T1000 (cell line): ENCODE data around the gene NEK11.

Experiments
- DNase-seq: peaks from one replicate; lab custom pipeline; 2025; ENCODE audit warnings: mixed read lengths; lab: John Stamatoyannopoulos, UW

The NEK11 gene

DNA sequence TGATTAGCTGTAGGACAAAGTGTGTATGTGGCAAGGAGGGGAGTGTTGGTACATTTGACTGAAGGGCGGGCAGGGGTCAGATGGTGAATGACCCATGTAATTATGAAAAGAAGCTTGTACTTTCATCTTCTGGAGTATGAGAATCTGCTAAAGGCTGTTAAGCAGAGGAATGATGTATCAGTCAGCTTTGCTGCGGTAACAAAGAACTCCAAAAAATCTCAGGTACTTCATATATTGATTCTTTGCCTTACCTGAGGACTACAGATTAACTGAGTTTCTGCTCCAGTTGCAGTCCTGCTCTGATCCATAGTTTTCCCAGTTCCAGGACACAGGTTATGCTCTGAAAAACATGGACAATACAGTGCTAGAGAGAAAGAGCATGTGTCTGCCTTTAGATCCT is 115.1 kb downstream of the NEK11 start:
- no peak for DNase-seq

DNA sequence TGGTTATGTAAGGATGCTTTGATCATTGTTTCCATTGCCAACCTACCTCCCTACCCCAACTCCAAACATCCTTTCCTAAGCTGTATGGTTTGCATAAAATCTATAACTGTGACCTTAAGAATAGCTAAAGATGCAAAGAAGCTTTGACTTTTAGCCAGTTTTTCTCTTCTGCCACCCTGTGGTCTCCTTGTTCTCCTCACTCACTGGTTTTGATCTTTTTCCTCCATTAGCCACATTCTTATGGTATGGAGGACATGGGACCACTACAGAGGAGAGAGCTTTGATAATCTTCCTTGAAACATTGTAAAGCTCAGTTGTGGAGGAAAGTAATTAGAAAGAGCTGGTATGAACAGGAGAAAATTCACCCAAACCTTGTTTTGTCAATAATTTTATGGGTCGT is 115.9 kb downstream of the NEK11 start:
- DNase-seq = no peak

DNA sequence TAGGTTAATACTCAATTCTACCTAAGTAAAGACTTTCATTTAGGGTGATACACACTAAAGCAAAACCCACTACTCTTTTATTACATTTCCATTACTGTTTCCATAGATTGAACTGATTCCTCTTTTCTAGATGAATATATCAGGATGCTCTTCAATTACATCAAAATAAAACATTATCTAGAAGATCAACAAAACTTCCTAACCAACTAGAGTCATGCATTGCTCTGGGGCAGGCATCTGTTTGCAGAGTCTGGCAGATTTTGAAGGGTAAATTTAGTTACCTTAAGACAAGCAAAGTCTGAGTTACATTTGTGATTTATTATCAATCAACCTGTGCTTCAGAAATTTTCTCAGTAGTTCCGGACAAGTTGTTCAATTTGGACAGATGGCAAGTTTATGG is 117.1 kb downstream of the NEK11 start:
- DNase-seq = no peak

DNA sequence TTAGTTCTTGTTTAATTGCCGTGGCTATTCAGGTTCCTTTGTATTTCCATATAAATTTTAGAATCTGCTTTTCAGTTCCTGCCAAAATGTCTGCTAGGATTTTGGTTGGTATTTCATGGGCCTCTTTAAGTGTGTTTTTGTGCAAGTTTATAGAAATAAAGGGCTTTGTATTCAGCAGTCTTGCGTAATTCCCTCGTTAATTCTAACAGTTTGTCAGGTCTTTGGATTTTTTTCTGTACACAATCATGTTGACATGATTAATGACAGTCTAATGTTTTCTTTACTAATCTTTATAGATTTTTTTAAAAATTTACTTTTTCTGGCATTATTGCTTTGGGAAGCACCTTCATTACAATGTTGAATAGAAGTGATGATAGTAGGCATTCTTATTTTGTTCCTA is 120.9 kb downstream of the NEK11 start:
- DNase-seq = no peak

DNA sequence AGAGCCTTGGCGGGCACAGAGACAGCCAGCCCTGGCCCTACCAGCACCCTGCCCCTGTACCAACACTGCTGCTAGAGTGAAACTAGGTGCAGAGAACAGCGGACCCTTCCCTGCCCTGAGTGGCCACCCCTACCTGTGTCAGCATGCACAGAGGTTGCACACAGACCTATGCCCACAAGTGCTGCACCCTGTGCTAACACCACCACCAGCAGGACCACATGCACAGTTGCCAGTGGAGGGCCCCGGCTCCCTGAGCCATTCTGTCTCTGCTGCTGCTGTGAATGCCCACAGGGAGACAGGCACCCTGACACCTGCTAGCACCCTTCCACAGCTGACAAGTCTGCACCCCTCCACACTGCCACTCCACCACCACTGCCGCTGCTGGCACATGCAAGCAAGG is 131.8 kb downstream of the NEK11 start:
- DNase-seq = no peak

DNA sequence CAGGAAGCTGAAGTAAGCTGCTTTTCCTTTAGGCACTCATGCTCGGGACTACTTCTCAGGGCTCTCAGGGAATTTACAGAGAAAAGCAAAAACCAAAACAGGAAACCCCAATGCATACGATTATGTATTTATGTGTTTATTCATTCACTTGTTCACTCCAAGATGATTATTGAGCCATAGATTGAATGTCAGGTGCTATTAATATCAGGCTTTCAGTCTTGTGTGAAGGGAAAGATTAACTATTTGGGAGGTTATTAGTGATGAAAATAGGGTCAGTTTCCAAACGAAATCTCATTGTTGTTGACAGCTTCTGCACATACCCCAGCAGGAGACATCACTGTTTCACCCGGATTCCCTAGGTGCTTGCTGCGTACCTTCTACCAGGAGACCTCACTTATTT is 135.8 kb downstream of the NEK11 start:
- no peak for DNase-seq

DNA sequence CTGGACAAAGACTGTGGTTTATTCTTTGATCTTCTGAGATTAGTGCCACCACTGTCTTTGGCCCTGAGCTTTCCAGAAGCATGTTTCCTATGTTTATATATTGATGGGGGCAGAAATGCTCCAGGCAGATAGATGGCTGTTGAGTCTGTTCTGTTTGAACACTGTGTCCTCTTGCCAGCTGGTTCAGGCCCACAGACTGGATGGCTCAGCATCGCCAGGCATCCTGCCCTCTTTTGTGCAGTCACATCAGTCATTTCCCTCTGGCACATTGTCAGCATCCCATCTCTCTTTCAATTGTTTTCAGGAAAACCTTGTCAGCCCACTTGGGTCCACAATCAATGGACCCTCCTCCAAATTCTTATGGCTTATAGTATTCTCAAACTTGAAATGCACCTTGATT is 141.2 kb downstream of the NEK11 start:
- DNase-seq = no peak

DNA sequence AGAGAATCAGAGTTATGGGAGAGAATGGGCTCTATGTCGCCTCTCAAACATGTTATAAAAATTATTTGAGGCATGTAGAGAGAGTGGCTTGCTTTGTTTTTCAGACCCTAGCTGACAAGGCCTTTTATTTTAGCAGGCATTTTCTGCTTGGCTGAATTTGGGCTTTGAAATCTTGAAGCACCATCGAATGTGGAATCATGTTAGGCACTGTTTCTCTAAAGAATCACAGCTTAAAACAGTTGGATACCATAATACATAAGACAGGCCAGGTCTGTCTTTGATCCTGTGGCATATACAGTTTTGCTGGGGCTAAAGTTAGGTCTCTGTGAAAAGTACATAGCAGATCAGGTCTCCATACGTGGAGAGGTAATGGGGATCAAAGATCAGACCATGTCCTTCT is 142.7 kb downstream of the NEK11 start:
- DNase-seq = no peak

DNA sequence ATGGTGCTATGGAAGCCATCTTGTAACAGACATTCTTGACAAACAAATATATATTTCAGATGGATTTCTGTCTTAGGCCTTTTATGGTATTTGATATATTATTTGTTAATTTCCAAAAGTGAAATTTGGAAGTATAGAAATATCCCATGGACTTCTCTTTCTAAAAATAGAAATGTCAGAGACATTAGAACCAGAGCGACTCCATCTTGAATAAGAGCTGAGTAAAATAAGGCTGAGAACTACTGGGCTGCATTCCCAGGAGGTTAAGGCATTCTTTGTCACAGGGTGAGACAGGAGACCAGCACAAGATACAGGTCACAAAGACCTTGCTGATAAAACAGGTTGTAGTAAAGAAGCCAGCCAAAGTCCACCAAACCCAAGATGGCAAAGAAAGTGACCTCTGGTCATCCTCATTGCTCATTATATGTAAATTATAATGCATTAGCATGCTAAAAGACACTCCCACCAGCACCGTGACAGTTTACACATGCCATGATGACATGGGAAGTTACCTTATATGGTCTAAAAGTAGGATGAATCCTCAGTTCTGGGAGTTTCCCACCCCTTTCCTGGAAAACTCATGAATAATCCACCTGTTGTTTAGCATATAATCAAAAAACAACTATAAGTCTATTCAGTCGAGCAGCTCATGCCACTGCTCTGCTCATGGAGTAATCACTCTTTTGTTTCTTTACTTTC is 146.0 kb downstream of the NEK11 start:
- DNase-seq = no peak

DNA sequence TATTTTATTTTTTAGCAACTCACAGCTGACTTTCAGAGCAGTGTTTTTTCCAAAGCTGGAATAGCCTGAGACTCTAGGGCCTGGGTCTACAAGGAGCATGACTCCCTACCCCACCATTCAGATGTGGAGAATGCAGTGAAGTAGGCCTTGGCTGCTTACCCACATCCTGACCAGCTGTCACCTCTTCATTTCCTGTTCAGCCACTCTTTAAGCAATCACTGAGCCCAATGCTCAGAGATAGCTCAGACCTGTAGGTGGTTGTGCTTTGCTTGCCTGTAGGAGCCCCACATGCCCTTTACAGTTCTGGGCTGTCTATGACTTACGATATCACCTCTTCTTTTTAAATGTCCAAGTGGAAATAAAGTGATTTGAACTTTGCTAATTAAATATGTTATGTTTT is 148.1 kb downstream of the NEK11 start:
- DNase-seq = no peak

DNA sequence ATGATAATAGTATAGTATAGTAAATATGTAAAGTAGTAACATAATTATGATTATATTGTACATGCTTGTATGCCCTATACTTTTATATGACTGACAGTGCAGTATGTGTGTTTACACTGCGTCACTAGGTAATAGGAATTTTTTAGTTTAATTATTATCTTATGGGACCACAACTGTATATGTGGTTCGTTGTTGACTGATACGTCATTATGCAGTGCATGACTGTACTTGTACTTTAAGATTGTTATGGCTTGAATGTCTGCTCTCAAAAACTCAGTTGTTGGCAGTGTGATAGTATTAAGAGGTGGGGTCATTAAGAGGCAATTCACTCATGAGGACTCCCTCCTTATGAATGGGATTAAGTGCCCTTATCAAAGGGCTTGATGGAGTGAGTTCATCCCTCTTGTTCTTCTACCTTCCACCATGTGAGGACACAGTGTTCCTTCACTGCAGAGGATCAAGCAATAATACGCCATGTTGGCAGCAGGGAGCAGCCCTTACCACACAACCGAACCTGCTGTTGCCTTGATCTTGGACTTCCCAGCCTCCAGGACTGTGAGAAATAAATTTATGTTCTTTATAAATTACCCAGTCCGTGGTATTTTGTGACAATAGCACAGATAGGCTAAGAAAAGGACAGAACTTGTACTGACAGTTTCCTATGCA is 152.2 kb downstream of the NEK11 start:
- no peak for DNase-seq

DNA sequence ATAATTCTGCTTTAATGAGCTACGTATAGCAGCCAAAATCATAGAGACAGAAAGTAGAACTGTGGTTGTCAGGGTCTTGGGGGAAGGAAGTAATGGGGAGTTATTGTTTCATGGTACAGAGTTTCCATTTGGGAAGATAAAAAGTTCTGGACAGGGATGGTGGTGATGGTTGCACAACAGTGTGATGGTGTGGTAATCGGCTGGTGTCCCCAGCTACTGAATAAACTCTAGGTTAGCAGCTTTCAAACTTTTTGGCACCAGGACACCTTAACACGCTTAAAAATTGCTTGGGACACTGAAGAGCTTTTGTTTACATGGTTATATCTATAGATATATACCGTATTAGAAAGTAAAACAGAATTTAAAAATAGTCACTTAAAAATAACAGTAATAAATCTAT is 166.0 kb downstream of the NEK11 start:
- DNase-seq = no peak

DNA sequence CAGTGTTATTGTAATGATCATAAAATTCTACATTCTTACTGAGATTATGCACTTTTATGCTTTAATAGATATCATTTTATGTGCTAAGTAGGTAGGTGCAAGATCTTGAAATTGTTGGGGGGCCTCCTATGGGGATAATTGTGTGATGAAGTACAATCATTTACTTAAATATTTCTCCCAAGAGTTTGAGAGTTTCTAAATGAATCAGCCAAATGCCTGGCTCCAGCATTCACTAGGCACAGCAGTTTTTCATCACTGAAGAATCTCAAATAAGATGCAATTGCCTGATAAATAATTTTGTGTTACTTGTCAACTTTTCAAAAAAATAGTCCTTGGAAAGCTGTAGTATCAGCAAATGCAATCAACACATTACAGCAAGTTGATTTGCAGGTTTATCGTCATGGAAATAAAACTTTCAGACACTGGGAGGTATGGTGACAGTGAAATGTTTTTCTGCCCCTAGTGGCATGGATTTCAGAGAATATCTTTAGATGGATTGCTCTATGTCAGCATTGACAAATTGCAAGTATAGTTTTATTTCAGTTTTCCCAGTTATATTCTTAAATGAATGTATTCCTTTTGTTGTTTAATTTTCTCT is 167.1 kb downstream of the NEK11 start:
- no peak for DNase-seq

DNA sequence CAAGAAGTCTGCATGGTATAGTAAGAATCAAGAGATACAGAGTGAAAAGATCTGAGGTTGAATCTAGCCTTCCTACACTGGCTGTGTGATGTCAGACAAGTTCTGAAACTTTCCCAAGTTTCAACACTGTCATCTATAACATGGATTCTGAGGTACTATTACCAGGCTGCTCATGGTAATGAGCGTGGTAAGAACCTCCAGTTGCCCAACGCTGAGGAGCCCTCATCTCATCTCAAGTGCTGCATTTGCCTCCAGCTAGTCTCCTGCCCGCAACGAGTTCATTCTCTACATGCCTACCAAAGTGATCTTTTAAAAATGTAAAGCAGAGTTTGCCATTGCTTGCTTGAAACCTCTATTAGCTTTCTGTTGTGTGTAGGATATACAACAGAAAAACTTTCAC is 168.1 kb downstream of the NEK11 start:
- no peak for DNase-seq

DNA sequence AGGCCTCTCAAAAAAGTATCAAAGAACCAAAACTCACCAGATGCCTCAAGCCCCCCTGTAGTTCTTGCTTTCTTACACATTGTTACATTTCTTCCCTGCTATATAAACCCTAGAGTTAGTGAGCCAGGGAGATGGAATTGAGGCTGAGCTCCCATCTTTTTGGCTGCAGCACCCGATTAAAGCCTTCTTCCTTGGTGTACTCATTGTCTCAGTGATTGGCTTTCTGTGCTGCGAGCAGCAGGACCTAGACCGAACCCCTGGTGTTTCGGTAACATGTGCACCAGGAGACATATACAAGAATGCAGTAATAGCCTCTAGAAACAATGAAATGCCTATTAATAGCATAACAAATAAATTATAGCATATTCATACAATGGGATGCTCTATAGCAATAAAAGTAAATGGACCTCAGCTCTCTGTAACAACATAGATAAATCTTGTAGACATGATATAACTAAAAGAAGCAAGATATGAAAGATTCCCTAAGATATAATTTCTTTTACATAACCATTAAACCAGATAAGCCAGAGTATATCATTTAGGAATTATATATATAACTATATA is 174.0 kb downstream of the NEK11 start:
- no peak for DNase-seq

DNA sequence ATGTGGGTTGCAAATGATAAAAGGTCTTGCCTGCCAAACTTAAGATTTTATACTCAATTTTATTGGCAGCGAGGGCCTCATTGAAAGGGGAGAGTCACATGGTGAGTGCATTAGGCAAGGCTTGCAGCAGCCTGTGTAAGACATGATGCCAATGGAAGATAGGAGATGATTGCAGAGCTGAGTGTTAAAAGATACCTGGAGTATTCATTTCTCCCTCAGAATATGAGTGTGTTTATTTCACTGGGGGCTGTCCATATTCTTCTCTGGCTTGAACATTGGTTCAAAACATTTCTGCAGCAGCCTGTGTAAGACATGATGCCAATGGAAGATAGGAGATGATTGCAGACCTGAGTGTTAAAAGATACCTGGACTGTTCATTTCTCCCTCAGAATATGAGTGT is 189.7 kb downstream of the NEK11 start:
- no peak for DNase-seq

DNA sequence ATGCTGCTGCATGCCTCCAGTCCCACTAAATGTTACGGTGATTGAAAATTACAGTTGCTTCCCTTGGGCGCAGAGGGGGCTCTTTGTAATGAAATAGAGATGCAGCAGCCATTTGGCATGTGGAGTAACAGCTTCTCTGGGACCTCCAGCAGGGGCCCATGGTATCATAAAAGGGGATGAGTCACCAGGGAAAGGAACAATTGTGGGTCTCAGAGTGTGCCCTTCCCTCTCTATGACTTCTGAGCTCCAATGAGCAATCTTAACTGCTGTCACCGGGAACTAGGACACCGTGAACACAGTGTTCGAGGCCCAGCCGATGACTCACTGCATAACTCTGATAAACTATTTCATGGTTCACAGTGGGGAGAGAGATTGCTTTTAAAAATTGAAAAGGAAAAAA is 190.1 kb downstream of the NEK11 start:
- peak; percentile 70 for DNase-seq

DNA sequence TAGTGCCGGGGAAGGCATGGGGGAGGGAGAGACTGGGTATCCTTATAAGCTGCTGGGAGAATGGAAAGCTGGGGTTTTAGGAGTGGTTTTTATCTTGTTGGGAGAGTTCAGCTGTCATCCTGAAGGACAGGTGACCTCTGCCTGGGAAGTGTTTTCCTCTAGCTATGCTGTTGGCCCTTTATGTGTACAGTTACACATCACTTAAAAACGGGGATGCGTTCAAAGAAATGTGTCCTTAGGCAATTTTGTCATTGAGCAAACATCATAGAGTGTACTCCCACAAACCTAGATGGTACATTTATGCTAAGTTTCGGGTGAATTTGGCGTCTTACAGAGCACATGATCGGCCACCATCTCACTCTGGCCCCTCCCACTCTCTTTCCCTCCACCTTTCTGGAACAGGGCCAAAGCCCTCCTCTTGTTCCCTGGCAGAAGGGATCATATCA is 190.6 kb downstream of the NEK11 start:
- peak; percentile 25 for DNase-seq

DNA sequence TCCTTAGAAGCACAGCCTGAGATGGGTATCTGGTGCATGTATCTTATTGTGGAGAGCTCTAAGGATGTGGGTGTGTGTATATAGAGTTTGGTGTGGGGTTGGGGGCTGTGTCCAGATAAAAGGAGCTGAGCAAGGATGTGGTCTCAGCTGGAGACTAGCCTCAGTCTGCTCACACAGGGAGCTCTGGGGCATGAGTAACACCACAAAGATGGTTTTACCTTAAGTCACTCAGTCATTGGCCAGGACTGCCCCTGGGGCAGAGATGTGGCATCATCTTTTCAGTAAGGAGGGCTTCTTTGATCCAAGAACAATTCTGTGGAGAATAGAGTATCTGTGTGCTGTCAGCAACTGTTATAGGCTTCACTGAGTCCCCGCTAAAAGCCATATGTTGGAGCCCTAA is 191.5 kb downstream of the NEK11 start:
- peak; percentile 72 for DNase-seq

DNA sequence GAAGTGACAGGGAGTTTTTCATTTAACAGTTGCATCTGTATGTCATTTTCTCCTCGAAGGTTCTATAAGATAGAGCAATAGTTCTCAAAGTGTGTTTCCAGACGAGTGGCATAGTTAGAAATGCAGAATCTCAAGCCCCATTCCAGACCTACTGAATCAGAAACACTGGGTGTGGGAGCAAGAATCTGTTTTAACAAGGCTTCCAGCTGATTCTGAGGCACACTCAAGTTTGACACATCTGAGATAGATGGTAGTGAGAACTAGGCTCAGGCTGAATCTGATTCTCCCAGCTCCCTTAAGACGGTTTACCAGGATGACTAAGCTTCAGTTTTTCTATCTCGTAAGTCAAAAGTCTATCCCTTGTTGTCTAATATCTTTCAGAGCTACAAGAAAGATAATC is 195.1 kb downstream of the NEK11 start:
- no peak for DNase-seq

DNA sequence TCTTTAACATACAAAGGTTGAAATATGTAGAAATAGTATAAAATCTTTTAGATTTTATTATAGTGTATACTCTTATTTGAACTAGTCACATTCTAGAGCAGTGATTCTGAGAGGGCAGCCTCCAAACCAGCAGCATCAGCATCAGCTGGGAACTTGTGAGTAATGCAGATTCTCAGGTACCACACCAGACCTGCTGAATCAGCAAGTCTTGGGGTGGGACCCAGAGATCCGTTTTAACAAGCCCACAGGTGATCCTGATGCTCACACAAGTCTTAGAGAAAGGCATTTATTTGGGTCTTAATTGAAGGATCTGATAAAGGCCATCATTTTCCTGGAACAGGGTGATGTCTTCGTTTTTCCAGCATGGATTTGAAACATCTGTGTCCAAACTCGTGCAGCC is 195.9 kb downstream of the NEK11 start:
- no peak for DNase-seq

DNA sequence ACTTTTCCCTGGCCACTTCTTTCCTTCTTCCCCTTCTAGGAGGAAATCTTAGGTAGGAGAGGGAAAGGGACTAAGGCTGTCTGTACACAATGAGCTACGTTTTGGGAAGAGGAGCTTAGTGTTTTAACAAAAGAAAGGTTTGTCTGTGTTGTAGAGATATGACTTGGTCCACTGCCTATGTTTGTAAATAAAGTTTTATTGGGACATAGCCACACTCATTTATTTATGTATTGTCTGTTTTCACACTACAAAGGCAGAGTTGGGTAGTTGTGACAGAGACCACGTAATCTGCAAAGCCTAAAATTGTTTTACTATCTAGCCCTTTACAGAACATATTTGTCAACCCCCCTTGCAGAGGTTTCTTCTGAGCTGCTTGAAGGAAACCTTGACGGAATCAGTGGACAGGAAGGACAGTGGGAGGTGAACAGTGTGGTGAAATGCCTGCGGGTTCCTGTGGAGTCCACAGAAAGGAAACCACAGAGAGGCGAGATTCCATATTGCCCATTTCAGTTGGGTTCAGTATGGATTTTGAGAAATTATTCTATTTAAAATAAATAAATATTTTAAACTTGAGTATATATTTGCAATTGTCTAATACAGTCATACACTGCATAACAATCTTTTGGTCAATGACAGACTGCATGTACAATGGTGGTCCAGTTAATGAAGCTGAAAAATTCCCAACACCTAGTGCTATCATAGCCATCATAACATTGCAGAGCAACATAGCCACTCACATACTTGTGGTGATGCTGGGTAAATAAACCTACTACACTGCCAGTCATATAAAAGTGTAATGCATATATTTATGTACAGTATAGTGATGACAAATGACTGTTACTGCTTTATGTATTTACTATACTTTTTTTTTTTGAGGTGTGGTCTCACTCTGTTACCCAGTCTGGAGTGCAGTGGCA is 197.0 kb downstream of the NEK11 start:
- no peak for DNase-seq
